Measurements from ENCODE around the gene CAPN13. TPM values are rescaled to one million over a fixed set of nuclear protein-coding genes. Genes with fewer than 3 reads are reported as not detected.

CAPN13 gene
- total and polyA plus RNA-seq, 10 of the 15 experiments (the other 5 are each of a cell fraction or from before 2014, with no cell fraction given), result 0.03 to 0.10 (median 0.06) TPM; not detected in 7

- SMC1A ChIA-PET (ENCODE audit: uncharacterized antibody, unreplicated experiment), result no interaction called here
- POLR2A ChIA-PET, result interaction anchor here (0.6 kb wide), 1 partner anchor 901 kb away, joined by 3 read pairs; no protein-coding TSS in a partner anchor
- no peaks in the 10 kb centered on the region for H4K20me1 ChIP-seq (ENCODE audit: control insufficient read depth, insufficient read depth)
- RAD21 ChIA-PET (ENCODE audit: unreplicated experiment), result no interaction called here
- FAIRE-seq (no peak), DNase-seq (ENCODE audit: low read depth, low spot score) (no peak), ATAC-seq (no peak)
- H3K4me3 ChIP-seq, result no peak overlapping the region
- CTCF ChIA-PET, result interaction anchor here (1.6 kb wide), 1 partner anchor 22 kb away, joined by 4 read pairs; no protein-coding TSS in a partner anchor
- no peak overlapping the region for H3K9ac ChIP-seq (ENCODE audit: control insufficient read depth, insufficient read depth, low read length)
- 46% methylated on average over 15 of the region's 15 CpGs for whole genome bisulfite sequencing (ENCODE audit: insufficient coverage, insufficient replicate concordance, low lambda C conversion rate, missing lambda C conversion rate)
- no peak overlapping the region for H3K4me2 ChIP-seq (ENCODE audit: control insufficient read depth, insufficient read depth)
- in situ Hi-C loops (cut with MboI) (no loop called here), intact Hi-C loops (cut with micrococcal nuclease; ENCODE audit: unreplicated experiment) (no loop called here)
- no peaks in the 10 kb centered on the region for H3K9me3 ChIP-seq (replicated peaks; ENCODE audit: control insufficient read depth, insufficient read depth, low read length)
- H3K79me2 ChIP-seq (ENCODE audit: control insufficient read depth, insufficient read depth, low read length), result no peaks in the 10 kb centered on the region
- peaks cover 0 to 2% of the 10 kb centered on the region in 2 experiments; a peak in 1 of 4 replicates for H3K27me3 ChIP-seq (replicated peaks in 1 of 2; ENCODE audit: control insufficient read depth in 2 of 2, insufficient read depth in 2 of 2, low read length in 1 of 2)
- H3K36me3 ChIP-seq (ENCODE audit: control insufficient read depth in 2 of 2, insufficient read depth in 2 of 2, low read length in 1 of 2), result no peaks in the 10 kb centered on the region
- no peak overlapping the region for H3K27ac ChIP-seq (ENCODE audit: control insufficient read depth, insufficient read depth)
- no TSS peak for BruUV-seq (replicated peaks)
- no peak overlapping the region for H2AFZ ChIP-seq (ENCODE audit: control insufficient read depth, low read depth, low read length)
- H3K4me1 ChIP-seq (ENCODE audit: control insufficient read depth, insufficient read depth, low read length), result no peaks in the 10 kb centered on the region
- TF ChIP-seq, protein P1, sequence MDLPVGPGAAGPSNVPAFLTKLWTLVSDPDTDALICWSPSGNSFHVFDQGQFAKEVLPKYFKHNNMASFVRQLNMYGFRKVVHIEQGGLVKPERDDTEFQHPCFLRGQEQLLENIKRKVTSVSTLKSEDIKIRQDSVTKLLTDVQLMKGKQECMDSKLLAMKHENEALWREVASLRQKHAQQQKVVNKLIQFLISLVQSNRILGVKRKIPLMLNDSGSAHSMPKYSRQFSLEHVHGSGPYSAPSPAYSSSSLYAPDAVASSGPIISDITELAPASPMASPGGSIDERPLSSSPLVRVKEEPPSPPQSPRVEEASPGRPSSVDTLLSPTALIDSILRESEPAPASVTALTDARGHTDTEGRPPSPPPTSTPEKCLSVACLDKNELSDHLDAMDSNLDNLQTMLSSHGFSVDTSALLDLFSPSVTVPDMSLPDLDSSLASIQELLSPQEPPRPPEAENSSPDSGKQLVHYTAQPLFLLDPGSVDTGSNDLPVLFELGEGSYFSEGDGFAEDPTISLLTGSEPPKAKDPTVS (IDR thresholded peaks at IDR 0.05; ENCODE audit: low read depth, low read length), result no peak
- TF ChIP-seq JUNB (IDR thresholded peaks at IDR 0.05), result no peak
- no peak for TF ChIP-seq IRF4 (IDR thresholded peaks at IDR 0.05; ENCODE audit: low read depth, low read length)
- TF ChIP-seq ATF7 (IDR thresholded peaks at IDR 0.05; ENCODE audit: low read depth), result no peak
- TF ChIP-seq STAT3 (IDR thresholded peaks at IDR 0.05; ENCODE audit: low read depth, low read length), result no peak
- TF ChIP-seq ETV6 (conservative IDR thresholded peaks at IDR 0.05 in 1 of 2, IDR thresholded peaks at IDR 0.05 in 1 of 2; ENCODE audit: borderline replicate concordance in 1 of 2, low read depth in 1 of 2), result no peak
- no peak for TF ChIP-seq REST (IDR thresholded peaks at IDR 0.05; ENCODE audit: low read depth, low read length)
- TF ChIP-seq PRDM15 (CRISPR knock-in tag; IDR thresholded peaks at IDR 0.05), result no peak
- no peak for TF ChIP-seq ZNF274 (IDR thresholded peaks at IDR 0.05; ENCODE audit: insufficient read depth, insufficient read length)
- TF ChIP-seq, protein P2, sequence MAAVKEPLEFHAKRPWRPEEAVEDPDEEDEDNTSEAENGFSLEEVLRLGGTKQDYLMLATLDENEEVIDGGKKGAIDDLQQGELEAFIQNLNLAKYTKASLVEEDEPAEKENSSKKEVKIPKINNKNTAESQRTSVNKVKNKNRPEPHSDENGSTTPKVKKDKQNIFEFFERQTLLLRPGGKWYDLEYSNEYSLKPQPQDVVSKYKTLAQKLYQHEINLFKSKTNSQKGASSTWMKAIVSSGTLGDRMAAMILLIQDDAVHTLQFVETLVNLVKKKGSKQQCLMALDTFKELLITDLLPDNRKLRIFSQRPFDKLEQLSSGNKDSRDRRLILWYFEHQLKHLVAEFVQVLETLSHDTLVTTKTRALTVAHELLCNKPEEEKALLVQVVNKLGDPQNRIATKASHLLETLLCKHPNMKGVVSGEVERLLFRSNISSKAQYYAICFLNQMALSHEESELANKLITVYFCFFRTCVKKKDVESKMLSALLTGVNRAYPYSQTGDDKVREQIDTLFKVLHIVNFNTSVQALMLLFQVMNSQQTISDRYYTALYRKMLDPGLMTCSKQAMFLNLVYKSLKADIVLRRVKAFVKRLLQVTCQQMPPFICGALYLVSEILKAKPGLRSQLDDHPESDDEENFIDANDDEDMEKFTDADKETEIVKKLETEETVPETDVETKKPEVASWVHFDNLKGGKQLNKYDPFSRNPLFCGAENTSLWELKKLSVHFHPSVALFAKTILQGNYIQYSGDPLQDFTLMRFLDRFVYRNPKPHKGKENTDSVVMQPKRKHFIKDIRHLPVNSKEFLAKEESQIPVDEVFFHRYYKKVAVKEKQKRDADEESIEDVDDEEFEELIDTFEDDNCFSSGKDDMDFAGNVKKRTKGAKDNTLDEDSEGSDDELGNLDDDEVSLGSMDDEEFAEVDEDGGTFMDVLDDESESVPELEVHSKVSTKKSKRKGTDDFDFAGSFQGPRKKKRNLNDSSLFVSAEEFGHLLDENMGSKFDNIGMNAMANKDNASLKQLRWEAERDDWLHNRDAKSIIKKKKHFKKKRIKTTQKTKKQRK (IDR thresholded peaks at IDR 0.05; ENCODE audit: low read depth, low read length), result no peak
- TF ChIP-seq IKZF1 (conservative IDR thresholded peaks at IDR 0.05), result no peak
Observed at GRCh38 chr2:30733876-30734520, 73.2 kb downstream of the CAPN13 start.

Measured in GM12878 (cell line).